ENCODE measurements around the gene ACSL3. TPM values are rescaled to one million over a fixed set of nuclear protein-coding genes. Genes with fewer than 3 reads are reported as not detected.

The ACSL3 gene
- total RNA-seq, 1 donor from 2014 or later = 144 TPM

DNA sequence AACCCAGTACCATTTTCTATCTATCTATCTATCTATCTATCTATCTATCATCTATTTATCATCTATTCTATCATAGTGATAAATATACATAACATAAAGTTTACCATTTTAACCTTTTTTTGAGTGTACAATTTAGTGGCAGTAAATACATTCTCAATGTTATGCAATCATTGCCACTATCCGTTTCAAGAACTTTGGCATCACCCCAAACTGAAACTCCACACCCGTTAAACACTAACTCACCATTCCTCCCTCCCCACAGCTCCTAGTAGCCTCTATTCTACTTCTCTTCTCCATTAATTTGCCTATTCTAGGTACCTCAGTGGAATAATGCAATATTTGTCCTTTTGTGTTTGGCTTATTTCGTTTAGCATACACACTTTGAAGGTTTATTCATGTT is 108.7 kb downstream of the ACSL3 start:
- H3K27me3 Mint-ChIP-seq (ENCODE audit: low read depth, unreplicated experiment) = no peaks in the 10 kb centered on the region

DNA sequence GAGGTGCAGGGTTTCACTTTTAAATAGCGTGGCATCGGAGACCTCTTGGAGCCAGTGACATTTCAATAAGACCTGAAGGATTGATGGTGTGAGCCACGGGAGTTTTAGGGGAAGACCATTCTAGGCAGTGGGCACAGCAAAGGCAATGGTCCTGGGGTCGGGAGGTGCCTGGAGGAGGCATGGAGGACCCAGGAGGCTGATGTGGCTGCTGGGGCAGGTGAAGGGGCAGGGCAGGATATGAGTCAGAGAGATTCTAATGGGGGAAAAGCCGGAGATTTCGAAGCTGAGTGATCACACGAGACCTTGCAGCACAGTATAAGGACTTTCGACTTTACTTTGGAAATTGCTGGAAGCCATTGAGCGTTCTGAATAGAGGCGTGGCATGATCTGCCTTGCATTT is 111.6 kb downstream of the ACSL3 start:
- FAIRE-seq = no peak

More for the DNA sequence above, 108.7 kb downstream of the ACSL3 start:
- Histone ChIP-seq H4K20me1 (ENCODE audit: insufficient read depth, low read length) (no peaks in the 10 kb centered on the region), H3K4me3 (ENCODE audit: insufficient read depth, low read depth, low read length) (no peak overlapping the region), H3K9ac (ENCODE audit: low read length) (no peak overlapping the region), H3K27me3 (ENCODE audit: insufficient read depth, low read length) (no peaks in the 10 kb centered on the region), H2AFZ (ENCODE audit: low read depth, low read length) (no peak overlapping the region), H3K9me3 (ENCODE audit: insufficient read depth, low read depth, low read length) (no peaks in the 10 kb centered on the region), H3K4me2 (ENCODE audit: low read length) (no peak overlapping the region), H3K27ac (ENCODE audit: low read depth, low read length) (no peak overlapping the region), H3K4me1 (ENCODE audit: insufficient read depth, low read length) (peaks cover 2% of the 10 kb centered on the region), H3K79me2 (ENCODE audit: insufficient read depth, low read length) (no peaks in the 10 kb centered on the region), H3K36me3 (ENCODE audit: insufficient read depth, low read length) (no peaks in the 10 kb centered on the region)
- Mint-ChIP-seq H3K36me3 (ENCODE audit: low read depth, unreplicated experiment) (no peaks in the 10 kb centered on the region), H3K4me3 (ENCODE audit: unreplicated experiment) (no peak overlapping the region), H3K4me1 (ENCODE audit: low read depth, unreplicated experiment) (no peaks in the 10 kb centered on the region), H3K27ac (ENCODE audit: unreplicated experiment) (no peak overlapping the region), H3K9me3 (ENCODE audit: unreplicated experiment) (no peaks in the 10 kb centered on the region)
- no peak for FAIRE-seq
- peak; percentile 50 for DNase-seq (ENCODE audit: low read depth)
- TF ChIP-seq, protein P1, sequence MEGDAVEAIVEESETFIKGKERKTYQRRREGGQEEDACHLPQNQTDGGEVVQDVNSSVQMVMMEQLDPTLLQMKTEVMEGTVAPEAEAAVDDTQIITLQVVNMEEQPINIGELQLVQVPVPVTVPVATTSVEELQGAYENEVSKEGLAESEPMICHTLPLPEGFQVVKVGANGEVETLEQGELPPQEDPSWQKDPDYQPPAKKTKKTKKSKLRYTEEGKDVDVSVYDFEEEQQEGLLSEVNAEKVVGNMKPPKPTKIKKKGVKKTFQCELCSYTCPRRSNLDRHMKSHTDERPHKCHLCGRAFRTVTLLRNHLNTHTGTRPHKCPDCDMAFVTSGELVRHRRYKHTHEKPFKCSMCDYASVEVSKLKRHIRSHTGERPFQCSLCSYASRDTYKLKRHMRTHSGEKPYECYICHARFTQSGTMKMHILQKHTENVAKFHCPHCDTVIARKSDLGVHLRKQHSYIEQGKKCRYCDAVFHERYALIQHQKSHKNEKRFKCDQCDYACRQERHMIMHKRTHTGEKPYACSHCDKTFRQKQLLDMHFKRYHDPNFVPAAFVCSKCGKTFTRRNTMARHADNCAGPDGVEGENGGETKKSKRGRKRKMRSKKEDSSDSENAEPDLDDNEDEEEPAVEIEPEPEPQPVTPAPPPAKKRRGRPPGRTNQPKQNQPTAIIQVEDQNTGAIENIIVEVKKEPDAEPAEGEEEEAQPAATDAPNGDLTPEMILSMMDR (IDR thresholded peaks at IDR 0.05; ENCODE audit: insufficient read depth, low read depth, low read length) = no peak
- no peak for TF ChIP-seq EZH2 (IDR thresholded peaks at IDR 0.05; ENCODE audit: insufficient read depth, low read length)

DNA sequence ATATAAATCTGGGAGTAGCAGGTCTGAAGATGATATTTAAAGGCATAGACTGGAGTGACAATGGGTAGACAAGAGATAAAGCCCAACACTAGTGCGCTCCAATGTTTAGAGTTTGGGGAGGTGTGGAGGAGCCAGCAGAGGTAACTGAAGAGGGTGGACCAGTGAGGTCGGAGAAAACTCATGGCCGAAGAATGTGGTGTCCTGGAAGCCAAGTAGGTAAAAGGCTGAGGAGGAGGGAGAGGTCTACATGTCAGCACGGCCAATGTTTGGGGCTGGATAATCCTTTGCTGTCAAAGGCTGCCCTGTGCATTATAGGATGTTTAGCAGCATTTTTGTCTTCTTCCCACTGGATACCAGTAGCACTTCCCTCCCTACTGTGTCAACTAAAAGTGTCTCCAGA is 112.4 kb downstream of the ACSL3 start:
- Mint-ChIP-seq H3K27me3 (ENCODE audit: low read depth, unreplicated experiment) (no peaks in the 10 kb centered on the region), H3K9me3 (ENCODE audit: unreplicated experiment) (no peaks in the 10 kb centered on the region), H3K36me3 (ENCODE audit: low read depth, unreplicated experiment) (no peaks in the 10 kb centered on the region), H3K27ac (ENCODE audit: unreplicated experiment) (no peak overlapping the region), H3K4me3 (ENCODE audit: unreplicated experiment) (no peak overlapping the region), H3K4me1 (ENCODE audit: low read depth, unreplicated experiment) (peaks cover 7% of the 10 kb centered on the region)
- Histone ChIP-seq H3K4me1 (ENCODE audit: insufficient read depth, low read length) (peaks cover 2% of the 10 kb centered on the region), H3K9me3 (ENCODE audit: insufficient read depth, low read depth, low read length) (no peaks in the 10 kb centered on the region), H2AFZ (ENCODE audit: low read depth, low read length) (no peak overlapping the region), H3K27ac (ENCODE audit: low read depth, low read length) (no peak overlapping the region), H4K20me1 (ENCODE audit: insufficient read depth, low read length) (no peaks in the 10 kb centered on the region), H3K27me3 (ENCODE audit: insufficient read depth, low read length) (no peaks in the 10 kb centered on the region), H3K36me3 (ENCODE audit: insufficient read depth, low read length) (no peaks in the 10 kb centered on the region), H3K4me3 (ENCODE audit: insufficient read depth, low read depth, low read length) (no peak overlapping the region), H3K79me2 (ENCODE audit: insufficient read depth, low read length) (no peaks in the 10 kb centered on the region), H3K4me2 (ENCODE audit: low read length) (no peak overlapping the region), H3K9ac (ENCODE audit: low read length) (no peak overlapping the region)
- FAIRE-seq = no peak
- TF ChIP-seq, protein P1 (IDR thresholded peaks at IDR 0.05; ENCODE audit: insufficient read depth, low read depth, low read length) = no peak
- no peak for TF ChIP-seq EZH2 (IDR thresholded peaks at IDR 0.05; ENCODE audit: insufficient read depth, low read length)
- DNase-seq (ENCODE audit: low read depth) = peak; percentile 35

More for the DNA sequence above, 111.6 kb downstream of the ACSL3 start:
- Histone ChIP-seq H3K4me3 (ENCODE audit: insufficient read depth, low read depth, low read length) (no peak overlapping the region), H3K36me3 (ENCODE audit: insufficient read depth, low read length) (no peaks in the 10 kb centered on the region), H3K4me1 (ENCODE audit: insufficient read depth, low read length) (peaks cover 2% of the 10 kb centered on the region), H3K79me2 (ENCODE audit: insufficient read depth, low read length) (no peaks in the 10 kb centered on the region), H3K9ac (ENCODE audit: low read length) (no peak overlapping the region), H3K27me3 (ENCODE audit: insufficient read depth, low read length) (no peaks in the 10 kb centered on the region), H3K9me3 (ENCODE audit: insufficient read depth, low read depth, low read length) (no peaks in the 10 kb centered on the region), H3K4me2 (ENCODE audit: low read length) (no peak overlapping the region), H3K27ac (ENCODE audit: low read depth, low read length) (no peak overlapping the region), H4K20me1 (ENCODE audit: insufficient read depth, low read length) (no peaks in the 10 kb centered on the region), H2AFZ (ENCODE audit: low read depth, low read length) (no peak overlapping the region)
- Mint-ChIP-seq H3K4me3 (ENCODE audit: unreplicated experiment) (no peak overlapping the region), H3K4me1 (ENCODE audit: low read depth, unreplicated experiment) (peaks cover 7% of the 10 kb centered on the region), H3K9me3 (ENCODE audit: unreplicated experiment) (no peaks in the 10 kb centered on the region), H3K36me3 (ENCODE audit: low read depth, unreplicated experiment) (no peaks in the 10 kb centered on the region), H3K27ac (ENCODE audit: unreplicated experiment) (no peak overlapping the region), H3K27me3 (ENCODE audit: low read depth, unreplicated experiment) (no peaks in the 10 kb centered on the region)
- TF ChIP-seq EZH2 (IDR thresholded peaks at IDR 0.05; ENCODE audit: insufficient read depth, low read length) = no peak
- TF ChIP-seq, protein P1 (IDR thresholded peaks at IDR 0.05; ENCODE audit: insufficient read depth, low read depth, low read length) = no peak
- DNase-seq (ENCODE audit: low read depth) = no peak

Data from astrocyte (in vitro differentiated cells and primary cell).